HCT116 (cell line): ENCODE measurements around the gene POFUT2. TPM values are rescaled to one million over a fixed set of nuclear protein-coding genes. Genes with fewer than 3 reads are reported as not detected.
"Not testable (repeated sequence)": the region's sequence is repeated elsewhere in the genome, so short reads cannot be mapped to it uniquely, and the experiment has no call there.

Experiments used
- ATAC-seq: fragments of 200-7000 bp; cut with Tn5 transposase; 2 replicates; pipeline ENCODE4 v1.9.1; 2020; ENCODE audit warnings: mild to moderate bottlenecking, moderate library complexity
- BruUV-seq: library from RNA; stranded (reverse); fragments of 400-500 nt; replicated peaks from 2 replicates; lab custom pipeline; 2021; lab: Mats Ljungman, UMichigan
- CTCF ChIA-PET: fragments of 300-600 bp; sonication (Branson Sonifier 250); formaldehyde crosslinking; loops from one replicate; lab custom pipeline; 2021; ENCODE audit warnings: antibody characterized with exemption; lab: Charles Lee
- POLR2A ChIA-PET: fragments of 300-600, 350-600 bp; sonication (Branson Sonifier 250); formaldehyde crosslinking; loops from one replicate; lab custom pipeline; 2021; ENCODE audit warnings: antibody characterized with exemption; lab: Charles Lee
- RAD21 ChIA-PET, 2 experiments: fragments of 300-600 bp; sonication (Branson Sonifier 250); formaldehyde crosslinking; loops; one replicate each; lab custom pipeline; 2023; ENCODE audit warnings: low total read pairs in 2 of 2; ENCODE audit not compliant: uncharacterized antibody in 2 of 2, unreplicated experiment in 2 of 2, low non-redundant PET in 1 of 2; lab: Charles Lee
- DNase-seq: peaks from one replicate; pipeline ENCODE4 v3.0.0-alpha.2; 2010; ENCODE audit warnings: low read depth, low spot score
- H2AFZ ChIP-seq: fragments of 200-600 bp; shearing (Covaris generic), sonication (generic); 2 replicates; pipeline ENCODE4 v1.6.1; 2017; ENCODE audit warnings: low read depth, mixed run types, mixed read lengths, antibody characterized with exemption, low read length; ENCODE audit not compliant: poor library complexity, severe bottlenecking
- H3K27ac ChIP-seq: 2 replicates; pipeline ENCODE4 v1.5.1; 2012; ENCODE audit warnings: low read depth, low read length
- H3K27me3 ChIP-seq: fragments of 200-600 bp; sonication (generic); 2 replicates; pipeline ENCODE4 v1.6.1; 2016; ENCODE audit warnings: mixed run types, low read length, mixed read lengths; ENCODE audit not compliant: insufficient read depth
- H3K36me3 ChIP-seq, 2 experiments: fragments of 200-500 bp in 1 of 2; fragments of 200-600 bp in 1 of 2; sonication (Bioruptor generic) in 1 of 2; sonication (generic) in 1 of 2; 2 replicates each; pipeline versions ENCODE4 v1.5.1 to v1.6.1; 2014 to 2016; ENCODE audit warnings: low read length in 2 of 2, inconsistent platforms in 1 of 2, mixed read lengths in 1 of 2, mixed run types in 1 of 2; ENCODE audit not compliant: insufficient read depth in 2 of 2, control insufficient read depth in 1 of 2
- H3K4me1 ChIP-seq, 2 experiments: fragments of 200-600 bp in 1 of 2; sonication (generic) in 1 of 2; 2 replicates each; pipeline versions ENCODE4 v1.5.1 to v1.6.1; 2012 to 2017; ENCODE audit warnings: low read length in 2 of 2, inconsistent platforms in 1 of 2, mild to moderate bottlenecking in 1 of 2, mixed read lengths in 1 of 2, mixed run types in 1 of 2, moderate library complexity in 1 of 2; ENCODE audit not compliant: insufficient read depth in 2 of 2, control insufficient read depth in 1 of 2
- H3K4me2 ChIP-seq: fragments of 200-600 bp; sonication (generic); 2 replicates; pipeline ENCODE4 v1.6.1; 2017; ENCODE audit warnings: mixed run types, low read length, mixed read lengths
- H3K4me3 ChIP-seq, 2 experiments: fragments of 200-600 bp in 1 of 2; sonication (generic) in 1 of 2; replicated peaks in 1 of 2; 2 replicates each; pipeline ENCODE4 v1.5.1; 2011 to 2016; ENCODE audit warnings: low read length in 2 of 2, control low read depth in 1 of 2, low read depth in 1 of 2, mild to moderate bottlenecking in 1 of 2, mixed read lengths in 1 of 2, mixed run types in 1 of 2
- H3K79me2 ChIP-seq: fragments of 200-600 bp; sonication (generic); 2 replicates; pipeline ENCODE4 v1.6.1; 2017; ENCODE audit warnings: mild to moderate bottlenecking, mixed run types, low read length, moderate library complexity, mixed read lengths; ENCODE audit not compliant: insufficient read depth
- H3K9ac ChIP-seq: fragments of 200-600 bp; sonication (generic); 2 replicates; pipeline ENCODE4 v1.6.1; 2016; ENCODE audit warnings: low read length, mixed read lengths
- H3K9me2 ChIP-seq: fragments of 200-600 bp; sonication (generic), shearing (Covaris generic); 2 replicates; pipeline ENCODE4 v1.6.1; 2017; ENCODE audit warnings: mixed run types, mild to moderate bottlenecking, moderate library complexity; ENCODE audit not compliant: insufficient read depth
- H3K9me3 ChIP-seq, 2 experiments: fragments of 200-500 bp in 1 of 2; fragments of 200-600 bp in 1 of 2; sonication (Bioruptor generic) in 1 of 2; sonication (generic) in 1 of 2; 2 replicates each; pipeline ENCODE4 v1.6.1; 2014 to 2017; ENCODE audit warnings: low read length in 2 of 2, mixed read lengths in 2 of 2, inconsistent platforms in 1 of 2, low read depth in 1 of 2, mild to moderate bottlenecking in 1 of 2, mixed run types in 1 of 2, moderate library complexity in 1 of 2; ENCODE audit not compliant: control insufficient read depth in 1 of 2, insufficient read depth in 1 of 2
- H4K20me1 ChIP-seq: fragments of 200-600 bp; sonication (generic), shearing (Covaris generic); 2 replicates; pipeline ENCODE4 v1.6.1; 2017; ENCODE audit warnings: mixed run types, mild to moderate bottlenecking, moderate library complexity; ENCODE audit not compliant: insufficient read depth
- EGR1 ChIP-seq: IDR thresholded peaks from 2 replicates; pipeline ENCODE4 v1.6.1; 2012; ENCODE audit warnings: low read depth
- ELF1 ChIP-seq: IDR thresholded peaks from 2 replicates; pipeline ENCODE4 v1.6.1; 2012; ENCODE audit warnings: low read depth, borderline replicate concordance
- EZH2 ChIP-seq: fragments of 200-600 bp; sonication (generic); IDR thresholded peaks from 2 replicates; pipeline ENCODE4 v1.6.1; 2017; ENCODE audit warnings: antibody characterized with exemption, mixed run types
- JUND ChIP-seq: IDR thresholded peaks from 2 replicates; pipeline ENCODE4 v1.6.1; 2012
- POLR2A ChIP-seq: IDR thresholded peaks from 2 replicates; pipeline ENCODE4 v1.7.0; 2011; ENCODE audit warnings: borderline replicate concordance; ENCODE audit not compliant: insufficient read depth, insufficient read length; ENCODE audit errors: extremely low read depth
- REST ChIP-seq: IDR thresholded peaks from 2 replicates; pipeline ENCODE4 v1.6.1; 2012; ENCODE audit warnings: low read depth
- SIN3A ChIP-seq: IDR thresholded peaks from 2 replicates; pipeline ENCODE4 v1.6.1; 2012; ENCODE audit warnings: low read depth
- SP1 ChIP-seq: IDR thresholded peaks from 2 replicates; pipeline ENCODE4 v1.6.1; 2012; ENCODE audit warnings: low read depth
- SRF ChIP-seq: IDR thresholded peaks from 2 replicates; pipeline ENCODE4 v1.6.1; 2012; ENCODE audit warnings: low read depth
- TCF7L2 ChIP-seq: IDR thresholded peaks from 2 replicates; pipeline ENCODE4 v1.7.0; 2011; ENCODE audit warnings: borderline replicate concordance, inconsistent platforms; ENCODE audit not compliant: insufficient read depth, insufficient read length; ENCODE audit errors: extremely low read depth
- YY1 ChIP-seq: IDR thresholded peaks from 2 replicates; pipeline ENCODE4 v1.6.1; 2011; ENCODE audit warnings: low read length, low read depth, moderate library complexity, mild to moderate bottlenecking; ENCODE audit not compliant: insufficient replicate concordance; ENCODE audit errors: extremely low read depth
- ZNF274 ChIP-seq: fragments of 200-500 bp; sonication (Bioruptor generic); IDR thresholded peaks from 2 replicates; pipeline ENCODE4 v1.6.1; 2014; ENCODE audit warnings: mild to moderate bottlenecking, low read depth, low read length, inconsistent platforms
- intact Hi-C: fragments of 100-400 bp; cut with micrococcal nuclease; formaldehyde crosslinking; loops from 2 replicates; pipeline ENCODE4 v1.10.0; 2022
- total RNA-seq: library from RNA; stranded (reverse); gene quantifications from one replicate; pipeline ENCODE4 v1.2.1, GENCODE V29; 2021; ENCODE audit not compliant: unreplicated experiment
- TF ChIP-seq, protein P1 (sequence below): IDR thresholded peaks from 2 replicates; pipeline ENCODE4 v1.6.1; 2012
- TF ChIP-seq, protein P2 (sequence below), 3 experiments: fragments of 200-600 bp in 1 of 3; sonication (generic) in 1 of 3; IDR thresholded peaks in 2 of 3; conservative IDR thresholded peaks in 1 of 3; 2 replicates each; pipeline ENCODE4 v1.5.1; 2012 to 2017; ENCODE audit warnings: low read depth in 2 of 3, low read length in 2 of 3, antibody characterized with exemption in 1 of 3, borderline replicate concordance in 1 of 3, control low read depth in 1 of 3, mild to moderate bottlenecking in 1 of 3, mixed read lengths in 1 of 3, mixed run types in 1 of 3, moderate library complexity in 1 of 3; ENCODE audit not compliant: insufficient read depth in 1 of 3

POFUT2 gene
- total RNA-seq, 1 experiment from 2014 or later, result 20.5 TPM

- POLR2A ChIA-PET, result interaction anchor here (1.4 kb wide), 1 partner anchor 45 kb away, joined by 3 read pairs; no protein-coding TSS in a partner anchor
- Histone ChIP-seq H3K4me2 (peak overlapping the region; percentile 76), H3K79me2 (no peaks in the 10 kb centered on the region), H3K4me1 (peaks cover 31 to 42% of the 10 kb centered on the region in 2 experiments), H3K27ac (no peak overlapping the region), H3K36me3 (no peaks in the 10 kb centered on the region), H3K9me3 (no peaks in the 10 kb centered on the region), H2AFZ (no peak overlapping the region), H3K9me2 (no peaks in the 10 kb centered on the region), H3K27me3 (no peaks in the 10 kb centered on the region), H4K20me1 (no peaks in the 10 kb centered on the region), H3K9ac (no peak overlapping the region), H3K4me3 (no peak overlapping the region)
- CTCF ChIA-PET, result interaction anchor here (1.2 to 1.3 kb wide), 4 partner anchors 8 to 180 kb away, joined by 3 to 8 read pairs (median 4); no protein-coding TSS in a partner anchor
- RAD21 ChIA-PET, result no interaction called here
- intact Hi-C loops, result no loop called here
- ATAC-seq (no peak), DNase-seq (no peak)
- no TSS peak for BruUV-seq
- TF ChIP-seq JUND, result no peak
- no peak for TF ChIP-seq REST
- TF ChIP-seq, protein P1, sequence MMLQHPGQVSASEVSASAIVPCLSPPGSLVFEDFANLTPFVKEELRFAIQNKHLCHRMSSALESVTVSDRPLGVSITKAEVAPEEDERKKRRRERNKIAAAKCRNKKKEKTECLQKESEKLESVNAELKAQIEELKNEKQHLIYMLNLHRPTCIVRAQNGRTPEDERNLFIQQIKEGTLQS, result no peak
- no peak for TF ChIP-seq SRF
- TF ChIP-seq POLR2A, result no peak
- TF ChIP-seq ELF1, result no peak
- no peak for TF ChIP-seq SIN3A
- TF ChIP-seq, protein P2, sequence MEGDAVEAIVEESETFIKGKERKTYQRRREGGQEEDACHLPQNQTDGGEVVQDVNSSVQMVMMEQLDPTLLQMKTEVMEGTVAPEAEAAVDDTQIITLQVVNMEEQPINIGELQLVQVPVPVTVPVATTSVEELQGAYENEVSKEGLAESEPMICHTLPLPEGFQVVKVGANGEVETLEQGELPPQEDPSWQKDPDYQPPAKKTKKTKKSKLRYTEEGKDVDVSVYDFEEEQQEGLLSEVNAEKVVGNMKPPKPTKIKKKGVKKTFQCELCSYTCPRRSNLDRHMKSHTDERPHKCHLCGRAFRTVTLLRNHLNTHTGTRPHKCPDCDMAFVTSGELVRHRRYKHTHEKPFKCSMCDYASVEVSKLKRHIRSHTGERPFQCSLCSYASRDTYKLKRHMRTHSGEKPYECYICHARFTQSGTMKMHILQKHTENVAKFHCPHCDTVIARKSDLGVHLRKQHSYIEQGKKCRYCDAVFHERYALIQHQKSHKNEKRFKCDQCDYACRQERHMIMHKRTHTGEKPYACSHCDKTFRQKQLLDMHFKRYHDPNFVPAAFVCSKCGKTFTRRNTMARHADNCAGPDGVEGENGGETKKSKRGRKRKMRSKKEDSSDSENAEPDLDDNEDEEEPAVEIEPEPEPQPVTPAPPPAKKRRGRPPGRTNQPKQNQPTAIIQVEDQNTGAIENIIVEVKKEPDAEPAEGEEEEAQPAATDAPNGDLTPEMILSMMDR (IDR thresholded peaks at IDR 0.05 in 2 of 3, conservative IDR thresholded peaks at IDR 0.05 in 1 of 3; ENCODE audit: borderline replicate concordance in 1 of 3, insufficient read depth in 1 of 3, low read depth in 2 of 3, low read length in 2 of 3), result no peak
- TF ChIP-seq EGR1, result no peak
- TF ChIP-seq YY1, result no peak
- TF ChIP-seq ZNF274, result no peak
- TF ChIP-seq TCF7L2, result no peak
- no peak for TF ChIP-seq SP1
- TF ChIP-seq EZH2, result no peak
Measured at GRCh38 chr21:45316871-45317397, 29.2 kb upstream of the POFUT2 start.

- H2AFZ ChIP-seq, H3K36me3 ChIP-seq, H4K20me1 ChIP-seq, POLR2A ChIA-PET, H3K4me3 ChIP-seq, DNase-seq, RAD21 ChIA-PET, H3K9me2 ChIP-seq, H3K27ac ChIP-seq, BruUV-seq, H3K4me2 ChIP-seq, H3K79me2 ChIP-seq, H3K9me3 ChIP-seq, intact Hi-C loops, ATAC-seq, H3K9ac ChIP-seq, H3K27me3 ChIP-seq: not testable (repeated sequence)
- CTCF ChIA-PET, result interaction anchor here (1.3 kb wide), 1 partner anchor 176 kb away, joined by 4 read pairs; no protein-coding TSS in a partner anchor
- H3K4me1 ChIP-seq, result peaks cover 31 to 42% of the 10 kb centered on the region in 2 experiments
Measured at GRCh38 chr21:45315676-45316470, 28.2 kb upstream of the POFUT2 start.
